Measurements from ENCODE around the gene SH3RF3.

Gene SH3RF3

DNA sequence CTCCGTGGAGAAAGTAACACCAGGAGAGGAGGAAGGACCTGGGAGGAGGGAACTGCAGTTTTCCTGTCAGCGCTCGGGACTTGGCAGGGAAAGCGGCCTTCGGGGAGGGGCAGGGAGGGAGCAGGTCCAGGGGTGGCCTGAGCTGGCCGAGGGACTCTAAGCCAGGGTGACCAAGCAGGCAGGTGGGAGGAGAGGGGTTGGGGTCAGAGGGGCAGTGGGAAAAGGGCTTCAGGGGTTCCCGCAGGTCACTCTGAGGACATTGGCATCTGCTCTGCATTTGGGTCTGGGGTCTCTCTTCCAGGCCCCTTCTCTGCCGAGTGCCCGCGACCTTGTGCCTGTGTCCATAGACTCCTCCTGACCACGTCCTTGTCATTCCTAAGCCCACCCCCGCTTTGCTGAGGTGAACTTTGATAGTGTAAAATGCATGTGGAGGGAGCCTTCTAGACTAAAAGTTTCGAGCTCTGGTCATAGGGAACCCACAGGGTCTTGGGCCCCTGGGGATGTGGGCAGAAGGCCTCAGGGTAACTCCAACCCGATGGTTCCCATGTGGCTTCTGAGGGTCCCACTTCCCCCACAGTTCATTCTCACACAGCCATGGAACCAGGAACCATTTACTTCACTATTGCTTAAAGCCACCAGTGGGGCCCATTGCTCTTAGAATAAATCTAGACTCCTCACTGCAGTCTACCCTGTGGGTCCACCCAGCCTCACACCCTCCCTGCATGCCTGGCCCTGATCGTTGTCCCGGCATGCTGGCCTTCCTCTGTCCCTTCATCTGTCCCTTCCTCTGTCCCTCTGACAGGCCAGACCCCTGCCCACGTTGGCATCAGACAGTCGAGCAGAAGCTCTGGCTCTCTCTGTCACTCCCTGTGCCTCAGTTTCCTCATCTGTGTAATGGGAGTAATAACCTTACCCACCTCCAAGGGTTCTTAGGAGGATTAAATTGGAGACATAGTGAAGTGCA lies 255.6 kb downstream of the SH3RF3 start:
- TF ChIP-seq TOX (CRISPR knock-in tag; IDR thresholded peaks at IDR 0.05; ENCODE audit: borderline replicate concordance) (no peak), ESRRG (CRISPR knock-in tag; IDR thresholded peaks at IDR 0.05) (no peak), PPARA (CRISPR knock-in tag; IDR thresholded peaks at IDR 0.05; ENCODE audit: borderline replicate concordance) (no peak), ARNTL (CRISPR knock-in tag; IDR thresholded peaks at IDR 0.05; ENCODE audit: borderline replicate concordance, low read depth) (no peak), CSDC2 (CRISPR knock-in tag; IDR thresholded peaks at IDR 0.05) (no peak), ZNF565 (CRISPR knock-in tag; conservative IDR thresholded peaks at IDR 0.05; ENCODE audit: low read depth) (no peak), ZFP3 (CRISPR knock-in tag; IDR thresholded peaks at IDR 0.05) (no peak), ZNF8 (CRISPR knock-in tag; IDR thresholded peaks at IDR 0.05) (no peak), RARB (CRISPR knock-in tag; IDR thresholded peaks at IDR 0.05) (no peak)
- TF ChIP-seq, protein P1, sequence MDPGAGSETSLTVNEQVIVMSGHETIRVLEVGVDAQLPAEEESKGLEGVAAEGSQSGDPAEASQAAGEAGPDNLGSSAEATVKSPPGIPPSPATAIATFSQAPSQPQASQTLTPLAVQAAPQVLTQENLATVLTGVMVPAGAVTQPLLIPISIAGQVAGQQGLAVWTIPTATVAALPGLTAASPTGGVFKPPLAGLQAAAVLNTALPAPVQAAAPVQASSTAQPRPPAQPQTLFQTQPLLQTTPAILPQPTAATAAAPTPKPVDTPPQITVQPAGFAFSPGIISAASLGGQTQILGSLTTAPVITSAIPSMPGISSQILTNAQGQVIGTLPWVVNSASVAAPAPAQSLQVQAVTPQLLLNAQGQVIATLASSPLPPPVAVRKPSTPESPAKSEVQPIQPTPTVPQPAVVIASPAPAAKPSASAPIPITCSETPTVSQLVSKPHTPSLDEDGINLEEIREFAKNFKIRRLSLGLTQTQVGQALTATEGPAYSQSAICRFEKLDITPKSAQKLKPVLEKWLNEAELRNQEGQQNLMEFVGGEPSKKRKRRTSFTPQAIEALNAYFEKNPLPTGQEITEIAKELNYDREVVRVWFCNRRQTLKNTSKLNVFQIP (CRISPR knock-in tag; IDR thresholded peaks at IDR 0.05; ENCODE audit: borderline replicate concordance, low read depth), result no peak
- TF ChIP-seq, protein P2, sequence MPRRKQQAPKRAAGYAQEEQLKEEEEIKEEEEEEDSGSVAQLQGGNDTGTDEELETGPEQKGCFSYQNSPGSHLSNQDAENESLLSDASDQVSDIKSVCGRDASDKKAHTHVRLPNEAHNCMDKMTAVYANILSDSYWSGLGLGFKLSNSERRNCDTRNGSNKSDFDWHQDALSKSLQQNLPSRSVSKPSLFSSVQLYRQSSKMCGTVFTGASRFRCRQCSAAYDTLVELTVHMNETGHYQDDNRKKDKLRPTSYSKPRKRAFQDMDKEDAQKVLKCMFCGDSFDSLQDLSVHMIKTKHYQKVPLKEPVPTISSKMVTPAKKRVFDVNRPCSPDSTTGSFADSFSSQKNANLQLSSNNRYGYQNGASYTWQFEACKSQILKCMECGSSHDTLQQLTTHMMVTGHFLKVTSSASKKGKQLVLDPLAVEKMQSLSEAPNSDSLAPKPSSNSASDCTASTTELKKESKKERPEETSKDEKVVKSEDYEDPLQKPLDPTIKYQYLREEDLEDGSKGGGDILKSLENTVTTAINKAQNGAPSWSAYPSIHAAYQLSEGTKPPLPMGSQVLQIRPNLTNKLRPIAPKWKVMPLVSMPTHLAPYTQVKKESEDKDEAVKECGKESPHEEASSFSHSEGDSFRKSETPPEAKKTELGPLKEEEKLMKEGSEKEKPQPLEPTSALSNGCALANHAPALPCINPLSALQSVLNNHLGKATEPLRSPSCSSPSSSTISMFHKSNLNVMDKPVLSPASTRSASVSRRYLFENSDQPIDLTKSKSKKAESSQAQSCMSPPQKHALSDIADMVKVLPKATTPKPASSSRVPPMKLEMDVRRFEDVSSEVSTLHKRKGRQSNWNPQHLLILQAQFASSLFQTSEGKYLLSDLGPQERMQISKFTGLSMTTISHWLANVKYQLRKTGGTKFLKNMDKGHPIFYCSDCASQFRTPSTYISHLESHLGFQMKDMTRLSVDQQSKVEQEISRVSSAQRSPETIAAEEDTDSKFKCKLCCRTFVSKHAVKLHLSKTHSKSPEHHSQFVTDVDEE (CRISPR knock-in tag; IDR thresholded peaks at IDR 0.05), result no peak
- TF ChIP-seq, protein P3, sequence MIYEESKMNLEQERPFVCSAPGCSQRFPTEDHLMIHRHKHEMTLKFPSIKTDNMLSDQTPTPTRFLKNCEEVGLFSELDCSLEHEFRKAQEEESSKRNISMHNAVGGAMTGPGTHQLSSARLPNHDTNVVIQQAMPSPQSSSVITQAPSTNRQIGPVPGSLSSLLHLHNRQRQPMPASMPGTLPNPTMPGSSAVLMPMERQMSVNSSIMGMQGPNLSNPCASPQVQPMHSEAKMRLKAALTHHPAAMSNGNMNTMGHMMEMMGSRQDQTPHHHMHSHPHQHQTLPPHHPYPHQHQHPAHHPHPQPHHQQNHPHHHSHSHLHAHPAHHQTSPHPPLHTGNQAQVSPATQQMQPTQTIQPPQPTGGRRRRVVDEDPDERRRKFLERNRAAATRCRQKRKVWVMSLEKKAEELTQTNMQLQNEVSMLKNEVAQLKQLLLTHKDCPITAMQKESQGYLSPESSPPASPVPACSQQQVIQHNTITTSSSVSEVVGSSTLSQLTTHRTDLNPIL (CRISPR knock-in tag; IDR thresholded peaks at IDR 0.05; ENCODE audit: low read depth), result no peak
- TF ChIP-seq, protein P4, sequence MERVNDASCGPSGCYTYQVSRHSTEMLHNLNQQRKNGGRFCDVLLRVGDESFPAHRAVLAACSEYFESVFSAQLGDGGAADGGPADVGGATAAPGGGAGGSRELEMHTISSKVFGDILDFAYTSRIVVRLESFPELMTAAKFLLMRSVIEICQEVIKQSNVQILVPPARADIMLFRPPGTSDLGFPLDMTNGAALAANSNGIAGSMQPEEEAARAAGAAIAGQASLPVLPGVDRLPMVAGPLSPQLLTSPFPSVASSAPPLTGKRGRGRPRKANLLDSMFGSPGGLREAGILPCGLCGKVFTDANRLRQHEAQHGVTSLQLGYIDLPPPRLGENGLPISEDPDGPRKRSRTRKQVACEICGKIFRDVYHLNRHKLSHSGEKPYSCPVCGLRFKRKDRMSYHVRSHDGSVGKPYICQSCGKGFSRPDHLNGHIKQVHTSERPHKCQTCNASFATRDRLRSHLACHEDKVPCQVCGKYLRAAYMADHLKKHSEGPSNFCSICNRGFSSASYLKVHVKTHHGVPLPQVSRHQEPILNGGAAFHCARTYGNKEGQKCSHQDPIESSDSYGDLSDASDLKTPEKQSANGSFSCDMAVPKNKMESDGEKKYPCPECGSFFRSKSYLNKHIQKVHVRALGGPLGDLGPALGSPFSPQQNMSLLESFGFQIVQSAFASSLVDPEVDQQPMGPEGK (CRISPR knock-in tag; IDR thresholded peaks at IDR 0.05; ENCODE audit: borderline replicate concordance), result no peak
- TF ChIP-seq, protein P5, sequence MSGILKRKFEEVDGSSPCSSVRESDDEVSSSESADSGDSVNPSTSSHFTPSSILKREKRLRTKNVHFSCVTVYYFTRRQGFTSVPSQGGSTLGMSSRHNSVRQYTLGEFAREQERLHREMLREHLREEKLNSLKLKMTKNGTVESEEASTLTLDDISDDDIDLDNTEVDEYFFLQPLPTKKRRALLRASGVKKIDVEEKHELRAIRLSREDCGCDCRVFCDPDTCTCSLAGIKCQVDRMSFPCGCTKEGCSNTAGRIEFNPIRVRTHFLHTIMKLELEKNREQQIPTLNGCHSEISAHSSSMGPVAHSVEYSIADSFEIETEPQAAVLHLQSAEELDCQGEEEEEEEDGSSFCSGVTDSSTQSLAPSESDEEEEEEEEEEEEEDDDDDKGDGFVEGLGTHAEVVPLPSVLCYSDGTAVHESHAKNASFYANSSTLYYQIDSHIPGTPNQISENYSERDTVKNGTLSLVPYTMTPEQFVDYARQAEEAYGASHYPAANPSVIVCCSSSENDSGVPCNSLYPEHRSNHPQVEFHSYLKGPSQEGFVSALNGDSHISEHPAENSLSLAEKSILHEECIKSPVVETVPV (CRISPR knock-in tag; IDR thresholded peaks at IDR 0.05), result no peak
- no peak for ATAC-seq

DNA sequence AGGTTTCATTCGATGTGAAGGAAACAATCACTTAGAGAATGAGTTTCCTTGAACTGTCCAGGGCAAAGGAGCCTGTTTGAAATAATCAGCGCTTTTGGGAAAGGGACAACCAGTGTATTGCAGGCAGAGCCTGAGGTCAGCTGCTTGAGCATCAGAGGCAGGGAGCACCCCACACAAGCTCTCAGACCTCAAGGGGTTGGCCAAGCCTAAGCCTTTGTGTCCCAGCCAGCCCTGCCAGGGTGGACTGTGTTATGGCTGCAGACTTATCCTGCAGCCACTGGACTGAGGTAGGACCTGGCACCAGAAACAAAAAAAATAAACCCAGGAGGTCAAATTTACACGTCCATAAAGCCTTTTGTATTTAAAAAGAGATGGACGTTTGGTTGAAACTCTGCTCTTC lies 256.5 kb downstream of the SH3RF3 start:
- TF ChIP-seq BACH2 (CRISPR knock-in tag; IDR thresholded peaks at IDR 0.05; ENCODE audit: borderline replicate concordance) (no peak), TCF4 (CRISPR knock-in tag; IDR thresholded peaks at IDR 0.05; ENCODE audit: borderline replicate concordance) (no peak), ESRRG (CRISPR knock-in tag; IDR thresholded peaks at IDR 0.05) (no peak), ZNF70 (CRISPR knock-in tag; IDR thresholded peaks at IDR 0.05) (no peak), ZNF565 (CRISPR knock-in tag; conservative IDR thresholded peaks at IDR 0.05; ENCODE audit: low read depth) (no peak), ARNTL (CRISPR knock-in tag; IDR thresholded peaks at IDR 0.05; ENCODE audit: borderline replicate concordance, low read depth) (no peak), PPARA (CRISPR knock-in tag; IDR thresholded peaks at IDR 0.05; ENCODE audit: borderline replicate concordance) (no peak), GLIS3 (CRISPR knock-in tag; IDR thresholded peaks at IDR 0.05) (no peak), ZC3H10 (CRISPR knock-in tag; IDR thresholded peaks at IDR 0.05) (no peak), OSR1 (CRISPR knock-in tag; IDR thresholded peaks at IDR 0.05) (no peak), ZFP30 (CRISPR knock-in tag; IDR thresholded peaks at IDR 0.05) (no peak), SNAI2 (CRISPR knock-in tag; IDR thresholded peaks at IDR 0.05) (no peak), RARB (CRISPR knock-in tag; IDR thresholded peaks at IDR 0.05) (no peak), ISL1 (CRISPR knock-in tag; IDR thresholded peaks at IDR 0.05) (no peak), ZFP3 (CRISPR knock-in tag; IDR thresholded peaks at IDR 0.05) (no peak), CSDC2 (CRISPR knock-in tag; IDR thresholded peaks at IDR 0.05) (no peak)
- TF ChIP-seq, protein P3 (CRISPR knock-in tag; IDR thresholded peaks at IDR 0.05; ENCODE audit: low read depth), result no peak
- TF ChIP-seq, protein P1 (CRISPR knock-in tag; IDR thresholded peaks at IDR 0.05; ENCODE audit: borderline replicate concordance, low read depth), result no peak
- TF ChIP-seq, protein P5 (CRISPR knock-in tag; IDR thresholded peaks at IDR 0.05), result no peak
- ATAC-seq, result no peak

All from SK-N-SH treated with all-trans-retinoic acid at 6 μM for 48 hours (cell line).